SU-DHL-6 (cell line): ENCODE results near the gene HNF1B.
A peak's percentile ranks its signal among the peaks of the same experiment; 100 is the strongest.

ENCODE experiments used
- H2AFZ ChIP-seq: fragments of 200-600 bp; sonication (generic); 2 replicates; pipeline ENCODE4 v1.6.1; 2014; ENCODE audit warnings: low read depth, mild to moderate bottlenecking, moderate library complexity, mixed read lengths, antibody characterized with exemption, low read length; ENCODE audit not compliant: severe bottlenecking
- H3F3A ChIP-seq: fragments of 200-600 bp; shearing (Covaris generic); 2 replicates; pipeline ENCODE4 v1.6.0; 2016; ENCODE audit warnings: antibody characterized with exemption, mild to moderate bottlenecking; ENCODE audit not compliant: insufficient read depth
- H3K27ac ChIP-seq: fragments of 200-600 bp; sonication (generic); 2 replicates; pipeline ENCODE4 v1.5.1; 2016; ENCODE audit warnings: low read depth, mild to moderate bottlenecking, low read length, moderate library complexity, mixed read lengths
- H3K27me3 ChIP-seq: fragments of 200-600 bp; sonication (generic), shearing (Covaris generic); 2 replicates; pipeline ENCODE4 v1.6.0; 2014; ENCODE audit warnings: mild to moderate bottlenecking, low read length
- H3K36me3 ChIP-seq: fragments of 200-600 bp; sonication (generic); 2 replicates; pipeline ENCODE4 v1.6.1; 2014; ENCODE audit warnings: mild to moderate bottlenecking, low read length, mixed read lengths
- H3K4me2 ChIP-seq: fragments of 300-600, 200-600 bp; shearing (Covaris generic), sonication (generic); 2 replicates; pipeline ENCODE4 v1.6.0; 2014; ENCODE audit warnings: low read length, low read depth, mild to moderate bottlenecking; ENCODE audit not compliant: poor library complexity, severe bottlenecking
- H3K4me3 ChIP-seq: fragments of 200-600 bp; sonication (generic); 2 replicates; pipeline ENCODE4 v1.5.1; 2014; ENCODE audit warnings: antibody characterized with exemption, low read length, mild to moderate bottlenecking, mixed read lengths; ENCODE audit not compliant: insufficient read depth, poor library complexity, severe bottlenecking
- H3K79me2 ChIP-seq: fragments of 200-600 bp; sonication (generic); 2 replicates; pipeline ENCODE4 v1.6.1; 2014; ENCODE audit warnings: mild to moderate bottlenecking, low read length, moderate library complexity; ENCODE audit not compliant: insufficient read depth
- H3K9ac ChIP-seq: fragments of 200-600 bp; sonication (generic); 2 replicates; pipeline ENCODE4 v1.7.0; 2014; ENCODE audit warnings: mild to moderate bottlenecking, low read length
- H3K9me2 ChIP-seq: fragments of 200-600 bp; sonication (generic); replicated peaks from 2 replicates; pipeline ENCODE4 v1.6.1; 2014; ENCODE audit warnings: low read length; ENCODE audit not compliant: insufficient read depth
- H3K9me3 ChIP-seq: fragments of 200-600 bp; sonication (generic); 2 replicates; pipeline ENCODE4 v1.6.1; 2014; ENCODE audit warnings: low read length, mixed read lengths; ENCODE audit not compliant: insufficient read depth
- H4K20me1 ChIP-seq: fragments of 200-600 bp; sonication (generic); 2 replicates; pipeline ENCODE4 v1.6.1; 2014; ENCODE audit warnings: low read depth, mild to moderate bottlenecking, antibody characterized with exemption, low read length, moderate library complexity, mixed read lengths
- CTCF ChIP-seq: fragments of 200-600 bp; sonication (generic); IDR thresholded peaks from one replicate; pipeline ENCODE4 v1.5.1; 2017; ENCODE audit warnings: antibody characterized with exemption, mild to moderate bottlenecking, low read length, moderate library complexity; ENCODE audit not compliant: insufficient read depth, poor library complexity, severe bottlenecking
- EZH2phosphoT487 ChIP-seq: fragments of 200-600 bp; sonication (generic), shearing (Covaris generic); conservative IDR thresholded peaks from 2 replicates; pipeline ENCODE4 v1.6.1; 2018; ENCODE audit warnings: mild to moderate bottlenecking, antibody characterized with exemption, low read length, moderate library complexity, mixed read lengths

Gene HNF1B

GRCh38 chr17:37650419-37651003 lies 94.3 kb downstream of the HNF1B start:
- Histone ChIP-seq H3K4me3 (no peak overlapping the region), H3K4me2 (no peak overlapping the region), H3K79me2 (no peaks in the 10 kb centered on the region), H3K9me2 (no peaks in the 10 kb centered on the region), H3K27me3 (no peaks in the 10 kb centered on the region), H2AFZ (no peak overlapping the region), H3F3A (no peaks in the 10 kb centered on the region), H4K20me1 (no peaks in the 10 kb centered on the region), H3K9ac (no peak overlapping the region), H3K9me3 (no peaks in the 10 kb centered on the region), H3K27ac (no peak overlapping the region), H3K36me3 (no peaks in the 10 kb centered on the region)
- TF ChIP-seq CTCF (peak; percentile 15), EZH2phosphoT487 (no peak)

DNA sequence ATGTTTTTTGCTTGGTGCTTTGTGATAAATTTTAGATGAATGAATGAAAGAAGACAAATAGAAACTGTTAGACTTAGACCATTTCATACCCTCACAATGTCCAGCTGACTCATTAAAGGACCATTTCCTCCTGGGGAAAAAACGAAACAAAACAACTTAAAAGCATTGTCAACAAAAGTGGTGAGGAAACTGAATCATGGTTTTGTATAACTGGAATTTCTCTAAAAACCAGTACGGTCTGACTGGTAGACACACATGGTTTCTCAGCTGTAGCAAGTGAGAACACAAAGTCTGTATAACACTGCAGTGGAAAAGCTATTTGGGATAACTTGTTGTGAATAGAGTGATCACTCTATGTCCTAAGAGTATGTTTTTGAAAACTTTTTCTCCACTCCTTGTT lies 96.3 kb downstream of the HNF1B start:
- no peaks in the 10 kb centered on the region for H4K20me1 ChIP-seq
- H3K27ac ChIP-seq: no peak overlapping the region
- H3K9ac ChIP-seq: no peak overlapping the region
- H3K4me2 ChIP-seq: no peak overlapping the region
- H3F3A ChIP-seq: no peaks in the 10 kb centered on the region
- no peak overlapping the region for H2AFZ ChIP-seq
- no peaks in the 10 kb centered on the region for H3K36me3 ChIP-seq
- no peaks in the 10 kb centered on the region for H3K27me3 ChIP-seq
- H3K9me3 ChIP-seq: no peaks in the 10 kb centered on the region
- H3K4me3 ChIP-seq: no peak overlapping the region
- H3K9me2 ChIP-seq: no peaks in the 10 kb centered on the region
- no peaks in the 10 kb centered on the region for H3K79me2 ChIP-seq
- no peak for TF ChIP-seq EZH2phosphoT487
- no peak for TF ChIP-seq CTCF

- Histone ChIP-seq H3F3A (no peaks in the 10 kb centered on the region), H3K27me3 (no peaks in the 10 kb centered on the region), H2AFZ (no peak overlapping the region), H3K9me3 (no peaks in the 10 kb centered on the region), H4K20me1 (no peaks in the 10 kb centered on the region), H3K4me2 (no peak overlapping the region), H3K9me2 (no peaks in the 10 kb centered on the region), H3K36me3 (no peaks in the 10 kb centered on the region), H3K4me3 (no peak overlapping the region), H3K9ac (no peak overlapping the region), H3K79me2 (peaks cover 4% of the 10 kb centered on the region), H3K27ac (no peak overlapping the region)
- no peak for TF ChIP-seq EZH2phosphoT487
- no peak for TF ChIP-seq CTCF
Measured at GRCh38 chr17:37647856-37648255, 97.0 kb downstream of the HNF1B start.
